GM18499 (cell line): ENCODE measurements around the gene LIN37.

Experiments
- ATAC-seq: cut with Tn5 transposase; IDR thresholded peaks from one replicate; pipeline ENCODE4 v1.9.1; 2021; ENCODE audit warnings: moderate number of reproducible peaks; ENCODE audit not compliant: insufficient read depth, unreplicated experiment

The LIN37 gene

GRCh38 chr19:35748106-35749020, at the start of gene LIN37:
Gene LIN37, plus strand, starts transcription at chr19:35748576. Its CDS starts 149 bp downstream, at chr19:35748725.
- peak; percentile 61 for ATAC-seq

- peak; percentile 82 for ATAC-seq
Observed at GRCh38 chr19:35702223-35703012, 46.0 kb upstream of the LIN37 start.

DNA sequence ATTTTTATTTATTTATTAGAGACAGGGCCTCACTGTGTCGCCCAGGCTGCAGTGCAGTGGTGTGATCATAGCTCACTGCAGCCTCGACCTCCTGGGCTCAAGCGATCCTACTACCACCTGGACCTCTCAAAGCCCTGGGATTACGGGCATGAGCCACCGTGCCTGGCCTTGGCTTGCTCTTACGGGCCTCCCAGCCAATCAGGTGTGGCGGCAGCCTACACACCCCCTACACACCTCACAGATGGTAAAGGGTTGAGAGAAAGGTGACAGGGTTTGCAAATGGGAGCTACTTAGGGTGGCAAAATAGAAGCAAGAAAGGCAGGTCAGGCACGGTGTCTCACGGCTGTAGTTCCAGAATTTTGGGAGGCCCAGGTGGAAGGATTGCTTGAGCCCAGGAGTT, 45.0 kb upstream of the LIN37 start:
- ATAC-seq, result no peak

GRCh38 chr19:35704218-35704617, 44.2 kb upstream of the LIN37 start, which contains the start of gene ZBTB32:
Gene ZBTB32, plus strand, starts transcription at chr19:35704558. Its CDS starts 10,069 bp downstream, at chr19:35714627.
- no peak for ATAC-seq

DNA sequence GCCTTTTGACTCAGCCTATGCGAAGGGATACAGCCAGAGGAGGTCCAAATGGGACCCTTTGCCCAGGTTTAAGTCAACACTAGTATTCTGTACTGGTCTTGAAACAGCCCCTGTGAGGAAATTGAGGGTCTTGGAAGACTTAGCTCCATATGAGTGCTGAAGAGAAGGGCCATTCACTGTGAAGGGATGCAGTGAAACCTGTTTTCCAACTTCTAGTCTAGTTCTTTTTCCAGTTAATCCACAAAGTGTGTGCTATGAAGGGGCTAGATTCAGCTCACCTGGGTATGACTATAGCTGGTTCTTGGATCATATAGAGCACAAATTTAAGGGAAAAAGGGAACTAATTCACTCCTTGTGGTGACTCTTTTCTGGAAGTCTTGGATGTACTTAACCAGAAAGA, 40.0 kb upstream of the LIN37 start:
- no peak for ATAC-seq

GRCh38 chr19:35710784-35711723, 37.3 kb upstream of the LIN37 start:
- peak; percentile 35 for ATAC-seq

DNA sequence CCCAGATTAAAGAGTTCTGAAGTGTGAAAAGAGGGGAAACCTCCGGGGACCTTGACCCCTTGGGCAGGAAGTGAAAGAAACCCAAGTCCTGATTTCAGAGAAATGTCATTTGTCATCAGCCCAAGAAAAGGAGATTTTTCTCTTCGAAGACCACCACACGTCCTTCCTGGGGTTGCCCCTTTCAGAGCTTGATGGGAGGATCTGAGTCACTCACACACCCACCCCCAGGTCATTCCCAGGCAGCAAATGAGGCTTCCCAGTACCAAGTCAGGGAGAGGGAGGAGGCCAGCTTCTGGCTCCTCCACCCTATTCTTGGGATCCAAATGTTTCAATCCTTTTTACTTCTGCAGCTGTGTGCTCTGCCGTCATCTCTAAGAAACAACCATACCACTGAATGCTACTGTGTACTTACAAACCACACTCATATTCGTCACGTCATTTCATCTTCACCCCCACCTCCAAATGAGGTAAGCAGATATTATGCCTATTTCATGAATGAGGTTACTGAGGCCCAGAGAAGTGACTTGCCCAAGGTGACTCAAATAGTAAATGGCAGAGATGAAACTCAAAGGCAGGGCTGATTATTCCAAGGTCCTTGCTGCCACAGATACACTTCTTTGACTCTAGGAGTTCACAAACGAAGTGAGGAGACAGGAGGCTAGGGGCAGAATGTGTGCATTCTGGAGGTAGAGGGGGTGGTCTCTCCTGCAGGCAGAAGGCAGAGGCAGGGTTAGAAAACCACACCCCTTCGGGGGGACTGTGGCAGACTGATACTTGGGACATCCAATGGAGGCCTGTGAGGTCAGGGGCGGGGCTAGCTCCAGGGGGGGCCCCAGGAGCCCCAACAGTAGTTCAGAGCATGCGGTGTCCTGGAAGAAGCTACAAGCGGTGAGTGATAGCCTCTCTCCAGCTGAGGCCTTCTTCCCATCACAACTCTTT, 35.5 kb upstream of the LIN37 start:
- no peak for ATAC-seq

GRCh38 chr19:35713506-35713850, 34.9 kb upstream of the LIN37 start:
- no peak for ATAC-seq

DNA sequence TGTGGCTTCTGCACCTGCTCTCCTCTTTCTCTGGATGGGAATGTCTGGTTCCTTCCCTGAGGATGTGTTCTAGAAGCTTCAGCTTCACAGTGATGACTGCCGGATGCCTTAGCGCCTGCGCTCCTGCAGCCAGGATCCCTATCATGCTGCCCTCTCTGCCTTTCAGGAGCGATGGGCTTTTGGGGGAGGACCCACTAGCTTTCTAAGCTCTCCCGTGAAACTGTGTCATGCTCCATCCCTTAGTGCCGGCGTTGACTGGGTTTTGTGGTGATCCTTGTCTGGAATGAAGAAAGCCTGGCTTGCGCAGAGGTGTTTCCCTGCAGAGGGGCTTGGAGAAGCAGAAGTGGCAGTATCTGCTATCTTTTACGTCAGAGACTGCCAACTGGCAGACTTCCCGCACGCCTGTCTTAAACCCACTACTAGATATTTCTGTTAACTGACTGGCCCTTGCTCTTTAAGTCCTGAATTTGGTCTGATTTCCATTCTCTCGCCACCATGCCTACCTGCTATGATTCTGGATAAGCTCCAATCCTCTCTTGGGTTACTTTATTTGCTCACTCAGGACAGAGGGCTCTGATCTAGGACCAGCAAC, 34.4 kb upstream of the LIN37 start:
- no peak for ATAC-seq

- no peak for ATAC-seq
Observed at GRCh38 chr19:35714601-35715354, 33.6 kb upstream of the LIN37 start.

DNA sequence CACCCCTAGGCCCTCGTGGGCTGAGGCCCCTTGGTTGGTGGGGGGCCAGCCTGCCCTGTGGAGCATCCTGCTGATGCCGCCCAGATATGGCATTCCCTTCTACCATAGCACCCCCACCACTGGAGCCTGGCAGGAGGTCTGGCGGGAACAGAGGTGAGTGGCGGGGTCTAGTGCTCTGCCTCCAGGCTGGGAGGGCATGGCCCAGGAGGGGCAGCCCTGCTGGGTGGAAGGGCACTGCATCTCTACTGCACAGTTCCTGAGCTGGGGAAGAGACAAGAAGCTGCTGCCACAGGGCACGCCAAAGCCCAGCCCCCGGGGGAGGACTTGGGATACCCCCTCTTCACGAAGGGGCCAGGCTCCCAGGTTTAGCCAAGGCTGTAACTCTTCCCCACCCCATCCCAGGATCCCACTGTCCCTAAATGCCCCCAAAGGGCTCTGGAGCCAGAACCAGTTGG, 33.0 kb upstream of the LIN37 start:
- ATAC-seq, result no peak

GRCh38 chr19:35715981-35716800, 32.2 kb upstream of the LIN37 start:
- no peak for ATAC-seq

DNA sequence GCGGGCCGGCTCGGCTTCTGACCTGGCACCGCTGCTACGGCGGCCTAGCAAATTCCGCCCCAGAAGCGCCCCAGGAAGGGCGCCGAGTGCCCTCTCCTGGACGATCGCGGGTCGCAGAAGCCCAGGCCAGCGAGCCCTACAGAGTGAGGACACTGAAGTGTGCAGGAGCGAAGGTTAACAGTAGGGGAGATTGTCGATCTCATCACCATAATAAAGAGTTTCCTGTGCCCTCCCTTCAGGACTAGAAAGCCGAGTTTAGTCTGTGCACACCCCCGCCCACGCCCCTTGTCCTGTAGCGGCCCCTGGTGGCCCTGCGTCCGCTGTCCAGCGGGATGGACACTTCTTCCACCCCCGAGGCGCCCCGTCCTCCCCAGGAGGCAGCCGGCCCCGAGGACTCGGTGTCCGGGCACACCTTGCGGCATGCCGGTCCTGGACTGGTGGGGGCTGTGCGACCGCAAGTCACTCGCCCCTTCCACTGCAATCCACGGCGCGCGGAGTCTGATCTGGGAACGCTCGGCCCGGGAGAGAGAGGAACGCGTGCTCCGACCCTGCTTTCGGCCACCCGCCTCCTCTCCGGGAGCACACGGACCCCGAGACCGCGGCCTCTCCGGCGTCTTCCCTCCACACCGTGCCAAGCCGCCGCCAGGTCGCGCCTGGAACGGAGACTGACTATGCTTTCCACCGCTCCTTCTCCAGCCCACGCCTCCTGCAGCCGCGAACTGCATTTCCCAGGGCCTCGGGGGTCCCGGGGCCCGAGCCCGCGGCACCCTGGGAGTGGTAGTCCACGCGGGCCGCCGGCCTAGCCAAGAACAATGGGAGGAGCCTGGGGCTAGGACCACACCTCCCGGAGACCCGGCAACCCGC, 31.3 kb upstream of the LIN37 start:
- peak; percentile 37 for ATAC-seq

DNA sequence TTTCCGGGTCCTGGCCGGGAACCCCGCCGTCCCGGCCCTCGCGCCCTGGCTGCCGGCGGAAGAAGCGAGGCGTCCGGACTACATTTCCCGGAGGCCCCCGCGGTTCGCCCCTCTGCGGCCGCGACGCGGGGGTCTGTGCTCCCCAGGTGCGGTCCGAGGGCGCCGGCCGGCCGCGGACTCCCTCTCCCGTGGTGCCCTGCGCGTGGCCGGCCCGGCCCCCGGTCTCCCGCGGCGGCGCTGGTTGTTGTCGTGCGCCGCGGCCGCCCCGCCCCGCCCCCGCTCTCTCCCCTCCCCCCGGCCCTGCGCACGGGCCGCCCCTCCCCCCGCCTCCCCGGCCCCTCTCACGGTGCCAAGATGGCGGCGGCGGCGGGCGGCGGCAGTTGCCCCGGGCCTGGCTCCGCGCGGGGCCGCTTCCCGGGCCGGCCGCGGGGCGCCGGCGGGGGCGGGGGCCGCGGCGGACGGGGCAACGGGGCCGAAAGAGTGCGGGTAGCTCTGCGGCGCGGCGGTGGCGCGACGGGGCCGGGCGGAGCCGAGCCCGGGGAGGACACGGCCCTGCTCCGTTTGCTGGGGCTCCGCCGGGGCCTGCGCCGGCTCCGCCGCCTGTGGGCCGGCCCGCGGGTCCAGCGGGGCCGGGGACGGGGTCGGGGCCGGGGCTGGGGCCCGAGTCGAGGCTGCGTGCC, 30.6 kb upstream of the LIN37 start, which contains the start of gene KMT2B:
TSS of gene KMT2B (plus strand) at position 339 of the 680 bp plus-strand sequence. CDS start at position 355, 16 bp downstream.
- no peak for ATAC-seq

- ATAC-seq, result no peak
Observed at GRCh38 chr19:35718345-35719041, 29.9 kb upstream of the LIN37 start.
